Stimulated activated CD4-positive, alpha-beta T cell treated with anti-CD3 and anti-CD28 coated beads, Interleukin-4, amount 100 ng/mL, for 24 hours (primary cell): Measurements from ENCODE around the gene C1QTNF8.
A peak's percentile ranks its signal among the peaks of the same experiment; 100 is the strongest.

ENCODE experiments used
- DNase-seq: peaks from one replicate; pipeline ENCODE4 v3.0.0-alpha.2; 2020

The C1QTNF8 gene

DNA sequence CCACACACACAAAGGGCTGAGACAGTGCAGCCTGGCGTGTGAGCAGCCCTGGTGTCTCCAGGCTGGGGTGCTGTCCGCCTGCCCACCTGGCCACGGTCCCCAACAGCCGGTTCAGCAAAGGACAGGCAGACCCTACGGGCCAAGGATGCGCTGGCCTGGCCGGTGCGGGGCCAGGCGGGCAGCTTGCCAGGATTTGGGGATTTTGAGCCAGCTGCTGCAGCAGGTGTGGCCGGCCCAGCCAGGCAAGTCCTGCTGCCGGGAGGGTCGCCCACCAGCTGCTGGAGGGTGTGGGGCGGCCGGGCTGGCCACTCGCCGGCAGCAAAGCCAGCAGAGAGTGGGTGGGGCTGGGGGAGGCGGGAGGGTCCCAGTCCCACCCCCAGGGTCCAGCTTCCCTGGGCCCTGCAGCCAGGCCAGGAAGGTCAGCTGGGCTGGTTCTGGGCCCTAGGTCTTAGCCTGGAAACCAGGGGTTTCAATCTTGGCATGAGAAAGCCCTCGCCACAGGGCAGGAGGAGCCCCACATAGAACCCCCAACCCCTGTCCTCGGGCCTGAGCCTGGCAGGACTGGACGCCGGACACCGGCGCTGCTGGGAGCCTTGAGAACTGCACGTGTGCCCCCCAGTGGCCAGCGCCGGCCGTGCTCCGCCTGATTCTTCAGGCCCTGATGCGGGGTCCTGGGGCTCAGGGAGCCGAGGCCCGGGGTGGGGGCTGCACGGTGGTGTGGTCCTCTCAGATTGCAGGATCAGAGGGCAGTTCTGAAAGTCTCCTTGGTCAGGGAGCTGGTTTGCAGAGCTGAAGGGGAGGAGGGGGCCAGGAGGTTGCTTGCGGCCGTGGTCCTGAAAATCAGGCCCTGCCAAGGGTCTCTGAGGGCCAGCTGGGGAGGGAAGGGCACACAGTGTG, 41.1 kb downstream of the C1QTNF8 start:
- DNase-seq, result peak; percentile 41

DNA sequence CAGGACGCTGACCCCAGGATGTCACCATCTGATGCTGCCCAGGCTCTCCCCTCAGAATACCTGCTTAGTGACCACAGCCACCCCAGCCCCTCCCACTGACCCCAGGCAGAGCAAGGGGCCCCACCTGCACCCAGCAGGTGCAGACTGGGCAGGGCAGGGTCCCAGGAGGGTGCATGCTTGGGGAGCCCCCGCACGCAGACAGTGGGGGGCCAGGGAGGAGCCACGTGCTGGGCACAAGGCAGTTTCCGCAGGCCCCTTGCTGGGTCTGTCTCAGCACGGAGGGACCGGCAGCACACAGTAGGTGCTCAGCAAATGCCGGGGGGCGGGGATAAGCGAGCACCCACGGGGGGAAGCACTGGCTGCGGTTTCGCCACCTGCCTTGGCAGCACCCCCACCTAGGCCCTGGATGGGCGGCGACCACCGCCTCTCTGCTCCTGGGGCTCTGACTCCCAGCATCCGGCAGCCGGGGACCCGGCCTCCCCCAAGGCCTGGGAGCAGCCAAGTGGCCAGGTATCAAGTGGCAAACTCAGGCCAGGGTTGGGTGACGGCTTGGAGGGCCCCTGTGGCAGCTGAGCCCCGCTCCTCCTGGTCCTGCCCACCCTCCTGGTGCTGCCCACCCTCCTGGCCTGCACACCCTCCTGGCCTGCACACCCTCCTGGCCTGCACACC, 42.2 kb downstream of the C1QTNF8 start:
- no peak for DNase-seq

DNA sequence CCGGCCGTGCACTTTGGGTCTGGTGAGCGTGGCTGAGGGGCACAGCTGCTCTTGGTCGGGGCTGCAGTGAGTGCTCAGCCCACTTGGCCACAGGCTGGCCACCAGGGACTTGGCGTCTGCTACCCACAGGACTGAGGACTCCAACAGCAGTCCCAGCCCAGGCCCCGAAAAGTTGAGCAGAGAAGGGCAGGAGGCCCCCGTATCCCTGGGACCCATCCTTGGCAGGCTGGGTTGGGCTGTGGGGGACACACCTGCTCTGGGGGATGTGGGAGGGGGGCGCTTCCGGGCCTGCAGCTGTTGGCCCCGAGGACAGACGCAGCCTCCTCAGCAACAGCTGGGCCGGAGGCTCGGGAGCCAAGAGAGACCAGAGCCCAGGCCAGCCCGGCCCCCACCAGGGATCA, 42.9 kb downstream of the C1QTNF8 start:
- DNase-seq, result no peak

DNA sequence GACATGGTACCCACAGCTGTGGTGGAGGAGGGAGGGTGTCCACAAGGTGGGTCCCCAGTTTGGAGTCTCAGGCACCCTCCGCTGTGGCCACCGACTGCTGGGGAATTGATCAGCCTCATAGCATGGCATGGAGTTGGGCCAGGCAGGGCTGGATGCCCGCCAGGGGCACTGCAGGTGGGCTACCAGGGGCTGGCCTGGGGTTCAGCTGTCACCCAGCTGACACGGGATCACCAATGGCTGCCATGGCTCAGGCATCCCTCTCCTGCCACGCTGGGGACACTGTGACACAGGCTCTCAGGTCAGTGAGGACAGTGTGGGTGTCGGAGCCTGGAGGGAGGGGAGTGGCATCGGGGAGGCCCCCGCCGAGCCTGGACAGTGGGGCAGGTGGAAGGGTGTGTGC, 43.3 kb downstream of the C1QTNF8 start:
- no peak for DNase-seq

DNA sequence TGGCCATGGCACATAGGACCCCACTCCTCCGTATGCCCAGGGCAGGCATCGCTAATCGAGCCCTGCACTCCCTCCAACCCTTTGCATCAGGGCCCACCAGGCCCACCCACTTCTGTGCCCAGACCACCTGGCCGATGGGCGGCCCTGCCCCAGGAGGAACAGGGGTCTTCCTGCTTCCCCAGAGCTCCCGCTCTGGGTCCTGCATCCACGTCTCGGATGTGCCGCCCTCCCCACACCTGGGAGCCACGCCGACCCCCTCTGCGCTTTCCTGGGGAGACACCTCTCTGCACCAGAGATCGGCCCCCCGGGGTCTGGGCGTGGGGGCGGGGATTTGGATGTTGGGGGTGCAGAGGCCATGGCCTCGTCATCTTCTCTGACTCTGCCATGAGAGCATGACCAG, 44.6 kb downstream of the C1QTNF8 start:
- no peak for DNase-seq

DNA sequence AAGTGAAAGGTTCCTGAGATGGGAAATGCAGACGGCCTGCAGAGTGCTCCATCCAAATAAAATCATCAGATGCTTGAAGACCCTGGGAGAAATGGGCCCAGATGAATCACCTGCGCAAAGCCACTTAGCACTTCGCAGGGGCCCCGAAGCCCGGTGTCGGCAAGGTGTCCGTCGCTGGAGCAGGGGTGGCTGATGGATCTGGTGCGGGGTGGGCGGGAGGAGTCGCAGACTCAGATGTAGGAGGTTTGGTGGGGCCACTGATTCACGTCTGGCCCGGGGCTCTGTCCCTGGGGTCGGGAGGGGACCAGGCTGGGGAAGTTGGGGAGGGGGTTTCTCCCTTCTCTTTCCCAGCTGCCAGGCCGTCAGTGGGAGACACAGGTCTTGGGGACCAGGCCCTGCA, 45.1 kb downstream of the C1QTNF8 start:
- no peak for DNase-seq

DNA sequence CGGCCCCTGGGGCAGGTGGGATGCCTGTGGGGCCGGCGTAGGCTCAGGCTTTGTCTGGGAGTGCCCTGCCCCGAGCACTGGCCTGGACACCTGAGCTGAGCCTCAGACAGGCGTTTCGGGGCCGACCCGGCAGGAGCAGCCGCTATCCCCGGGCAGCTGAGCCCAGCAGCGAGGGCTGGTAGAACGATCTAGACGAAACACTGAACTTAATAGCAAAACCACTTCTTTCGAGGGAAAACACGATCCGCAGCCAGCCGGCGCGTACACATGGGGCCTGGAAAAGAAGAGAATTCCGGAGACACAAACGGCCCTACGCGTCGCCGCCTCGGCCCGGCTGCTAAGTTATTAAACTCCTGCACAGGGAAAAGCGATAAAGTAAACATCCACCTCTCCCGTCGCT, 45.5 kb downstream of the C1QTNF8 start:
- no peak for DNase-seq

DNA sequence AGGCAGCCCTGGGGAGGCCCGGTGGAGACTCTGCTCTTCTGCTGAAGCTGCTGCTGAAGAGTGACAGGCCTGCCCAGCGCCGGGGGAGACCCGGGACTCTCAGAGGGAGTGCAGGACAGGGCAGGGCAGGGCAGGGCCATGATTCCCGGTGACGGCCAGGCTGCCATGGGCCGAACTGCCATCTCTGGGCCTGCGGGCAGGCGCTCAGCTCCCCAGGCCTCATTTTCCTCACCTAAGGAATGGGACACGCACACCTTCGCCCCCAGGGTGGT, 46.1 kb downstream of the C1QTNF8 start:
- no peak for DNase-seq

DNA sequence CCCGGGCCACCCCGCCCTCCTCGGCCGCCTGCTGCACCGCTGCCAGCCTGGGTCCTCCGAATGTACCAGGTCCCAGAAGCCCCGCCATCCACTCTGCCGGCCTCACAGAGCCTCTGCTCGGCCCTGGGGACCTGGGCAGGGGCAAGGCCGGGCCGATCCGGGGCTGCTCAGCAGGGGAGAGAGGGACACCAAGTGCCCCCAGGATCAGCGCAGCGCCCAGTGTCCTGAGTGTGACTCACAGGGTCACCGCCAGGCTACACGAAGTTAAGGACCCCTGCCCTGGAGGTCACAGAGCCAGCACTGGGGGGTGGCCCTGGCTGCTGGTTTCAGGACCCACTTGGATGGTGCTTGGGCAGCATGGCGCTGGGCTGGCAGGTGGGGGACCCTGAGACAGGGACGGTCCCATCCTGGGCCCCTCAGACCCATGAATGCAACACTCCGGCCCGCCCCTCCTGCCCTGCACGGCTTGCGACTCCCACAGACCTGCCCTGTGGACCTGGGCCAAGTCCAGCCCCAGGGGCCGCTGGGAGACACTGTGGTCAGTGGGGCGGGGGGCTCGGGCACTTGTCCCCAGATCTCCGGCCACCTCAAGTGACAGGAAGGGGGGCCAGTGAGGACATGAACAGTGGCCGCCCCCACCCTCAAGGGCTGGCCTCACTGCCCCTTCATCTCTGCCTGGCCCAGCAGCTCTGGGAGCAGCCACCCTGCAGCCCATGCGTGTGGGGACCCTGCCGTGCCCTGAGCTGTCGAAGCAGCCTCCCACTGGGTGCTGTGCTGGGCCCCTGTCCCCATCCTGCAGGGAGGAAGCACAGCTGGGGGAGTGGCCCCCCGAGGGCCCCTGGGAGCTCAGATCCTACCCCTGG, 46.7 kb downstream of the C1QTNF8 start:
- no peak for DNase-seq

DNA sequence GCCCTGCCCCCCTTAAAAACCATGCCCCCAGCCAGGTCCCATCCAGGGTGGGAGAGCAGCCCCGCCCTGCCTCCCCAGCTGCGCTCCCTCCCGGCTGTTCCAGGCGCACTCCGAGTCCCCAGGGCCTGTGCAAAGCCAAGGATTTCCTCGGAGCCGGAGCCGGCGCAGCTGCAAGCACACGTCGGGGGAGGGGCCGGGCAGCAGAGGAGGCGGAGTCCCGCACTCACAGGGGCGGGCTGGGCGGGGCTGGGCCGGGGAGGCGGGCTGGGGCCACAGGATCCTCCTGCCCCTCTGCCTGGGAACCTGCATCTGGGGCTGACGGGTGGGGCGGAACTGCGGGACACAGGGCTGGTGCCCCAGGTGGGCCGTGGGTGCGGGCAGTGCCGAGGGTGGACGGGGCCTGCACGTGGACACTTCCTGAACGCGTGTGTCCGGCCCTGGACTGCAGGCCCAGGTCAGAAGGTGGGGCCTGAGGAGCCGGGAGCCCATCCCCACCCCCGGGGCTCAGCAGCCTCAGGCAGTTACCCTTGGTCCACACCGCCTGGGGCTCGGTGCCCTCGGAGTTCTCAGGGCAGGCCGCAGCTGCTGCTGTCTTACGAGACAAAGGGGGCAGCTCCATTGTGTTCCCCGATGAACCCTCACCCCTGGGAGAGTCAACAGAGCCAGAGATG, 47.5 kb downstream of the C1QTNF8 start:
- peak; percentile 16 for DNase-seq

DNA sequence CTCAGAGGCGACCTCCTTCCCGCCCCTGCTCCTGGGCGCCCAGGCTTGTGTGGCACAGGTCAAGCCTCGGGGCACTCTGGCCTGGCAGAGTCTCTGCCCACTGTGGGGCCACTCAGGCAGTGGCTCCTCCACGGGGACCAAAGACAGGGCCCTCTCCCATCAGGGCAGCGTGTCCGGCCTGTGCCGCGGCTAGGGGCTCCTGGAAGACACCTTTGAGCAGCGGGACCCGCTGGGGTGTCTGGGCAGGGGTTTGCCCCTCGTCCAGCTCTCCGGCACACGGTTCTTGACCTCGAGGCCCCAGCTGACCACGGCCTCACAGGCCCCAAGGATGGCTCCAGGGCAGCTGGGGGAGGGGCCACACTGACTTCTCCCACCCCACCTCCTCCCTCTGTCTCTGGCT, 48.2 kb downstream of the C1QTNF8 start:
- no peak for DNase-seq

DNA sequence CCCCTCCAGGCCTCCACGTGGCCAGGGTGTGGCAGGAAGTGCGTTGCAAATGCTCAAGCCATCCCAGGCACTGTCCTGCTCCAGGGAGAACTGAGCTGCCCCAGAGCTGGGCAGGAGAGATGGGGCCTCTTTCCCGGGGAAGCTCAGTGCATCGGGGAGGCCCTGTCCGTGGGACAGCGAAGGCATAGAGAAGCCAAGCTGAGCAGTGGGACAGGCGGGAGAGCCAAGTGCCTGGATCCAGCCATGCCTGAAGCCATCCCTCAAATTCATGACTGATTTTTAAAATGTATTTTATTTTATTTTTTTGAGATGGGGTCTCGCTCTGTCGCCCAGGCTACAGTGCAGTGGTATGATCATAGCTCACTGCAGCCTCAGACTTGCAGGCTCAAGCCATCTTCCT, 48.9 kb downstream of the C1QTNF8 start:
- no peak for DNase-seq

DNA sequence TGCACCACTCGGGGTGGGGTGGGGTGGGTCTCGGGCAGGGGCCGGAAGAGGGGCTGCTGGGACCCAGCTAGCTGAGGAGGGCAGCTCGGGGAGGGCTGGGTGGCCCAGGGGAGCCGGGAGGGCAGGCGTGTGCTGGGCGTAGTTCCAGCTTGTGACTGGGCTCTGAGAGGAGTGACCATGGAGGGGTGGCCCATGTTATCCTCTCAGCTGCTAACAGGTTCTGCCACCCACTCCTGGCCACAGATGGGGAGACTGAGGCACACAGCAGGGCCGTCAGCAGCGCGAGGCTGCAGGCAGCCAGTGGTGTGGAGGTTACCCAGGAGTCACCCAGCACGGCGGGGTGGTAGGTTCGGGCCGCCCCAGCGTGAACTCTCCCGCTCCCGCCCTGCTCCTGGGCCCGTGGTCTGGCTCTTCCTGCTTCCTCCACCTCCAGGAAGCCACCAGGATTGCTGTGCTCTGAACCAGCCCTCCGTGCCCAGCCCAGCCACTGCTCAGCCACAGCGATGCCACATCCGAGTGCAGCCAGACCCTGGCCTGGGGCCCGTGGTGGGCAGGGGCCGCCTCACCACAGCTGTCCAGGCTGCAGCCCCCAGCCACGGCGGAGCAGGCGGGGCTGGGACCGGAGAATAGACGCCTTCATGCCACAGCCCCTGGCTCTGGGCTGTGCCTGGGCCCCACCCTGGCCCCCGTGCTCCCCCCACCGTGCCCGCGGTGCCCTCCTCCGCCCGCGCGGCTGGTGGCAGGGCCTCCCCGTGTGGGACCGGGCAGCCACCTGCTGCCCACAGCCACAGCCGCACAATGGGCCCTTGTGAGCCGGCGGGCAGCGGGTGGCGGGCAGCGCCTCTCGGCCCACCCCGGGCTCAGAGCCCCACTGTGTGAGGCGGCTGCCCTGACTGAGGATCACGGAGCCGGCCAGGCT, 49.8 kb downstream of the C1QTNF8 start:
- DNase-seq, result no peak

DNA sequence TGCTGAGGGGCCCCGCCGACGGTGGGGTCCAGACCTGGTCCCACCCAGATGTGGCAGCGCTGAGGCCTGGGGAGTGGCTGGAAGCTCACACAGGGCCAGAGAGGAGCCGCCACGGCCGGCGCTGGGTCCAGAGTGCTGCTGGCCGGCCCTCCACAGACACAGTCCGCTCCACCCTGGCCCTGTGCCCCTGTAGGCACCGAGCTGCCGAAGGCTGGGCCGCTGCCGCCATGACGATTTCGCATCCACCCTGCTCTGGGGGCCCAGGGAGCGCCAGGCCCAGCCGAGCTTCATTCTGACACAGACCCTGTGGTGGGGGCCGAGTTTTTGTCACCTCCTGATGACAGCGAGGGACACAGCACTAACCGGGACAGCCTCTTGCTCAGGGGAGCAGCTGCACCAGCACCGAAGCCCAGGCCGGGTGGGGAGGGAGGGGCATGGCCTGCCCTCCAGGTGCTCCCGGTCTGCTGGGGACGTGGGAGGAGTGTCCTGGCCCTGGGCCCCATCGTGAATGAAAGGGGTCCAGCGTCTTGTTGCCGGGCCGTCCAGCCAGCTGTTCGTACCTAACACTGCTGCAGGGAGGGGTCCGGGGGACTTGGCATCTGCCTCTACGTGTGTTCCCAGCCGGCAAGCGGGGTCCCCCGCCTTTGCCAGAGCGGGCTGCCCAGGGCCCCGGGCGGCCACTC, 50.6 kb downstream of the C1QTNF8 start:
- no peak for DNase-seq

DNA sequence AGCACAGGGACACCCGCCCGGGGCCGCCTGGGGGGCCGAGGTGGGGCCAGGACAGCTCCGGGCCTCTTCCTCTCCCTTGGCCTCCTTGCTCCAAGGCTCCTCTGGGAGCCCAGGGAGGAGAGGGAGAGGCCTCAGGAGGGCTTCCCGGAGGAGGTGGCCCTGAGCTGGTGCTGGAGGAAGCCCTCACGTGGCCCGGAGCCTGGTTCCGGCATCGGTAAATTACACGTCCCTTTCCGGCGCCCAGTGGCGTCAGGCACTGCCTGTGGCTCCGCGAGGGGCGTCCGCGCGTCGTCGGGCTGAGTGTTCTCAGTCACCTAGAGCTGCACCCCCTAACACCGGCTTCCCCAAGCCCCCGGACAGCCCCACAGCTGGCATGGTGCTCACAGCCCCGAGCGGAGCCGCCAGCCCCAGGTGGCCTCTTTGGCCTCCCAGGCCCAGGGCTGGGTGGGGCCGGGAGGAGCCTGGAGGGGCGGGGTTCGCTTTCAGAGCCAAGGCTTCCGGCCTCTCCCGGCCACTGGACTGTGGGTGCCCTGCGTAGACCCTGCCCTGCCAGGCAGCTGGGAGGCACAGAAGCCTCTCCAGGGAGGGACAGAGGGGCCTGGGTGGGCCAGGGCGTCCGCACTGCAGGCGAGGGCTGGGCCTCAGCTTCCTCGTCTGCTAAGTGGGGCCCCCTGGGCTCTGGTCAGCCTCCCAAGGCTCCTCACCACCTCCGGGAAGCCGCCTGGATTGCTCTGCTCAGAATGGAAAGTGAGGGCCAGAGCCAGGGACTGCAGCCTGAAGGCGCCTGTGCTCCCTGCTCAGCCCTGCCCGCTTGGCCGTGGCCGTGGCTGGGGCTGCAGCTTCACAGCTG, 51.4 kb downstream of the C1QTNF8 start:
- DNase-seq, result no peak

DNA sequence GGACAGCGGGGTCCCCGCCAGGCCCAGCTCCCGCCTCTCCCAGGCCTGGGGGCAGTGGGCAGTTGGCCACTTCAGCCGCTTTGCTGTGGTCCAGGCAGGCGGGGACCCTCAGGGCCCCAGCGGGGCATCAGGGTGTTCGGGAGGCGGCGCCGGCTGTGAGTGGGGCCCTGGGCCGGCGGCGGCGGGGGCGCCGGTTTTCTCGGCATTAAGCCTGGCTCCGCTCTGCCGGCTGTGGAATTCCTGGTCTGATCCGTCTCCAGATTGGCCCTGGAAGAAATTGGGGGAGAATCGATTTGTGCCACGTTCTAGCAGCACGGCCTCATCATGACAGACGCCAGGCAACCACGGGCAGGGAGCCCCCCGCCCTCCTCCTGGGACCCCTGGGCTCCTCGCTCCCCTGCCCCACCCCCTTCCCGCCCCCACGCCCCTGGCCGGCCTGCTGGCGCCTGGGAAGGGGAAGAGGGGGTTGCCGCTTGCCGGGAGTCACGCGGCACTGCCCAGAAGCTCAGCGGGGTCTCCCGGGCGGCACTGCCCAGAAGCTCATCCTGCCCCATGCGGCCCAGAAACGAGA, 52.1 kb downstream of the C1QTNF8 start:
- no peak for DNase-seq

DNA sequence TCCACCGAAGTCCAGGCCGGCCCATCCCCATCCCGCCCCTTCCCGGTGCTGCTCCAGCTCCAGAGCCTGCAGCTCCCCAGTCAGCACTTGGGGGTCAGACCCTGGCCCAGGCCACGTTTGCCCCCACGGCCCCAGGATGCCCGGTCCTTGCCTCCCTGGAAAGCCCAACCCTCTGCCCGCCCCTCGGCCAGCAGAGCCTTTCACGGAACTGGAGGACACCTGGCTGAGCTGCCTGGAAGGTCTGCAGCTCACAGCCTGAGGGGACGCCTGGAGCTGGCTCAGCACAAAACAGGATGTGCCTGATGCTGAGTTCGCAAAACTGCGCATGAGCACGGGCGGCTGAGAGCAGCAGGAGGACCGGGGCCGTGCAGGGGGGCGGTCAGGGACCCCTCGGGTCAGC, 53.2 kb downstream of the C1QTNF8 start:
- no peak for DNase-seq

DNA sequence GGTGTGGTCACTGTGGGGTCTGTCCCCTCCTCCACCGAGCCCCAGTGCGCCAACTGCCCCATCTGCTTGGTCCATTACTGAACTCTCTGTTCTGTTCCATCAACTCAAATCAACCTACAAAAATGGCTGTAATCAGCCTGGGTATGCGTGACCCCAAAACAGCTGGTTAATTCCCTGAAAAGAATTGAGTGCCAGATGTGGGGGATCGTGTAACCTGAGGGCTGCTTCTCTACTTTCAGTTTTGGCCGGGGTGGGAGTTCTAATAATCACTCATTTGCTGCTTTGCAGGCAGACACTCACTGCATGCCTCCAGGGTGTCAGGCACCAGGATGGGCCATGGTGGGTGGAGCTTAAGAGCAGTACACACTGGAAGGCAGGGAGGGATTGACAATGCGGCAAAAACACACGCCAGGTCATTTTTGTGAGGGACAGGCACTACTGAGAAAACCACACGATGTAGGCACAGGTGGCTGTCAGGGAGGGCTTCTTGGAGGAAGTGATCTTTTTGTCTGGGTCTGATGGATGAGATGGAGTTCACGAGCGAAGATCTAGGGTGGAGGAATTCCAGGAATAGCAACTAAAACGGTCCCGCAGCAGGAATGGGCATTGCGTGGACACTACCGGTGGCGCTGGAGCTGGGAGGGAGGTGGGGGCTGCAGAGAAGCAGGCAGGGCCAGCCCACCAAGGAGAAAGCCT, 53.8 kb downstream of the C1QTNF8 start:
- no peak for DNase-seq

DNA sequence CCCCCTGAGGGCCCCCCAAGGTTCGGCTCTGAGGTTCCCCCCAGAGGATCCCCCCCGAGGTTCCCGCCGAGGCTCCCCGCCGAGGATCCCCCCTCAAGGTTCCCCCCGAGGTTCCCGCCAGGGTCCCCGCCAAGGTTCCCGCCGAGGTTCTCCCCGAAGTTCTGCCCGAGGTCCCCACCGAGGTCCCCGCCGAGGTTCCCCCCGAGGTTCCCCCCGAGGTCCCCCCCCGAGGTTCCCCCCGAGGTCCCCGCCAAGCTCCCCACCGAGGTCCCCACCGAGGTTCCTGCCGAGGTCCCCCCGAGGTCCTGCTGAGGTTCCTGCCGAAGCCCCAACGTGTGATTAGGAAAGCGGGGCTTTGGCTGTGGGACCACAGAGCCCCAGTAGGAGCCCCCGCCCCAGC, 55.7 kb downstream of the C1QTNF8 start:
- DNase-seq, result no peak

DNA sequence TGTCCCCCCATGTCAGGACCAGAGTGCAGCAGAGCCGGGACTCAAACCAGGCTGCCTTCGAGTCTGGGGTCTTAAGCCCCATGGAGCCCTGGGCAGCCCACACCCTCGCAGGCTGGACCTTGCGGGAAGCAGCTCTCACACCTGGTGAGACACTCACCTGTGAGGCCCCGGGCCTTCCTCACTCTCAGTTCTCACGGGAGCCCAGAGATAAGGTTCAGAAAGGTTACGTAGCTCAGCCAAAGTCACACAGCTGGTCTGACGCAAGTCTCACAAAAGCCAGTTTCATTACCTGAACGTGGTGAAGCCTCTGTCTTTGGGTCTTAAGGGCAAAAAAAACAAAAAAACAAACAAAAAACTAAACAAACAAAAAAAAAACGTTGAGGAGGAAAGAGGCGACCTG, 56.3 kb downstream of the C1QTNF8 start:
- no peak for DNase-seq
